Brain microvascular endothelial cell (primary cell): Measurements from ENCODE around the gene HDAC9.

Source experiments
- DNase-seq: peaks from one replicate; pipeline ENCODE4 v3.0.0-alpha.2; 2020
- H3K27ac ChIP-seq: fragments of 250-450 bp; sonication (Bioruptor Pico); 2 replicates; pipeline ENCODE4 v1.5.1; 2020; ENCODE audit warnings: mild to moderate bottlenecking, moderate library complexity
- H3K27me3 ChIP-seq: fragments of 250-450 bp; sonication (Bioruptor Pico); replicated peaks from 2 replicates; pipeline ENCODE4 v1.5.1; 2020; ENCODE audit warnings: mild to moderate bottlenecking
- H3K36me3 ChIP-seq: fragments of 250-450 bp; sonication (Bioruptor Pico); replicated peaks from 2 replicates; pipeline ENCODE4 v1.5.1; 2020; ENCODE audit warnings: mild to moderate bottlenecking
- H3K4me3 ChIP-seq: 2 replicates; pipeline ENCODE4 v1.5.1; 2011; ENCODE audit warnings: low read depth, mild to moderate bottlenecking, control low read depth, low read length, moderate library complexity
- CTCF ChIP-seq: IDR thresholded peaks from 2 replicates; pipeline ENCODE4 v1.5.1; 2011; ENCODE audit warnings: low read depth, mild to moderate bottlenecking, moderate library complexity, low read length, control low read depth, inconsistent platforms; ENCODE audit errors: missing control alignments
- in situ Hi-C: cut with HindIII; loops from 2 replicates; pipeline ENCODE4 v1.10.0; 2017; ENCODE audit warnings: low sequenced_read_pairs, low pct_ligation_motif_present

The HDAC9 gene

GRCh38 chr7:18675579-18675978 is 180.0 kb downstream of the HDAC9 start:
- in situ Hi-C loops = no loop called here
- no peak for DNase-seq
- H3K36me3 ChIP-seq = no peaks in the 10 kb centered on the region
- TF ChIP-seq CTCF = no peak
- H3K4me3 ChIP-seq = no peak overlapping the region
- no peaks in the 10 kb centered on the region for H3K27me3 ChIP-seq
- no peak overlapping the region for H3K27ac ChIP-seq

- H3K36me3 ChIP-seq = no peaks in the 10 kb centered on the region
- no peak for TF ChIP-seq CTCF
- in situ Hi-C loops = no loop called here
- H3K27me3 ChIP-seq = no peaks in the 10 kb centered on the region
- H3K27ac ChIP-seq = no peak overlapping the region
- no peak overlapping the region for H3K4me3 ChIP-seq
- DNase-seq = no peak
These were observed 183.7 kb downstream of the HDAC9 start for GRCh38 chr7:18679261-18679660.

GRCh38 chr7:18680576-18680975 is 185.0 kb downstream of the HDAC9 start:
- Histone ChIP-seq H3K27ac (no peak overlapping the region), H3K36me3 (no peaks in the 10 kb centered on the region), H3K27me3 (no peaks in the 10 kb centered on the region), H3K4me3 (no peak overlapping the region)
- in situ Hi-C loops = no loop called here
- TF ChIP-seq CTCF = no peak
- no peak for DNase-seq

GRCh38 chr7:18684916-18685315 is 189.4 kb downstream of the HDAC9 start:
- no peak overlapping the region for H3K27ac ChIP-seq
- no peak for DNase-seq
- no peak overlapping the region for H3K4me3 ChIP-seq
- in situ Hi-C loops = no loop called here
- H3K36me3 ChIP-seq = no peaks in the 10 kb centered on the region
- no peaks in the 10 kb centered on the region for H3K27me3 ChIP-seq
- no peak for TF ChIP-seq CTCF

- in situ Hi-C loops = no loop called here
- Histone ChIP-seq H3K27me3 (no peaks in the 10 kb centered on the region), H3K36me3 (no peaks in the 10 kb centered on the region), H3K4me3 (no peak overlapping the region), H3K27ac (no peak overlapping the region)
- TF ChIP-seq CTCF = no peak
- DNase-seq = peak; percentile 31
These were observed 190.4 kb downstream of the HDAC9 start for GRCh38 chr7:18685971-18686370.

GRCh38 chr7:18689551-18689950 is 194.0 kb downstream of the HDAC9 start:
- no peaks in the 10 kb centered on the region for H3K27me3 ChIP-seq
- no peak for DNase-seq
- in situ Hi-C loops = no loop called here
- TF ChIP-seq CTCF = no peak
- no peak overlapping the region for H3K27ac ChIP-seq
- no peak overlapping the region for H3K4me3 ChIP-seq
- H3K36me3 ChIP-seq = no peaks in the 10 kb centered on the region
